ENCODE results near the gene TTYH1. TPM values are rescaled to one million over a fixed set of nuclear protein-coding genes. Genes with fewer than 3 reads are reported as not detected.

TTYH1 gene
- polyA plus RNA-seq, 2 of the 4 experiments (the other 2 are of a cell fraction): 0.15 to 0.31 TPM

DNA sequence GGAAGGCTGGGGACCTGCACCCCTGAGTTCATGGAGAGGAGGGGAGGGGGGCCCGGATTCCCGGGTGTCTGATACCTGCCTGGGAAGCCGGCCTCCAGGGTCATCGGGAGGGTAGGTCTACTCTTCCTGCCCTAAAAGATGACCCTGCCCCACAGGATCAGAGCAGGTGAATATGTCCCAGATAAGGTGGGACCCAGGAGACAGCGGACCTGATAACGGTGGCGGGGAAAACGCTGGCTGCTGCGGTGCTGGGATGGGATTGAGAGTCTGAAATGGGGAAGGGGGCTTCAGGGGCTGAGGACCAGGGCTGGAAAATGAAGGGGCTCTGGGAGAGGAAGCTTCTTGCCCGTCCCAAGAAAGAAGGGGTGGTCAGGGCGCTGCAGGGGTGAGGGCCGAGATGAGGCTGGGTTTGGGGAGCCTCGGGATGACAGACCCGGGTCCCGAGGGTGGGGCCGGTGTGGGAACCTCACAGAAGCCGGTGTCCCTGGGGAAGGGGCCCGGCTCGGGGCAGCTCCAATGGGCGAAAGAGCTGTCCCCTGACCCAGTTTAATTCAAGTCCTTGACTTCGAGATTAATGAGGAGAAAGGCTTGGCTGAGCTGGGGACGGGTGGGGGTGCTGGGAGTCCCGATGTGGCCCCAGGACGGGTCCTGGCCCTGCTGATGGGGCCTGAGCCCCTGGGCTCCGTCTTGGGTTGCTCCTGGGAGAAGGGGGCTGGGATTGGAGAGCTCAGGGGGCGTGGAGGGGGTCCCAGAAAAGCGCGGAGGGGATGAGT is 823 bp downstream of the TTYH1 start:
- WGBS (ENCODE audit: missing lambda C conversion rate): 9% methylated on average over 25 of the region's 28 CpGs
- Histone ChIP-seq H3K4me3 (no peak overlapping the region), H3K27ac (no peak overlapping the region), H3K4me1 (peaks cover 18% of the 10 kb centered on the region; the same call in 2 of the 3 replicates), H3K9me3 (no peaks in the 10 kb centered on the region), H3K4me2 (no peak overlapping the region)
- CTCF ChIA-PET: interaction anchor here (0.7 to 3.1 kb wide), 7 partner anchors 8 to 607 kb away, joined by 3 to 16 read pairs (median 3); no protein-coding TSS in a partner anchor
- POLR2A ChIA-PET: interaction anchor here (0.5 kb wide), 1 partner anchor 70 kb away, joined by 15 read pairs; no protein-coding TSS in a partner anchor
- DNase-seq (ENCODE audit: low read depth in 1 of 2, low spot score in 1 of 2) (no peak), ATAC-seq (peak in 1 of 2 experiments; percentile 14; a peak in 3 of 6 replicates), FAIRE-seq (no peak)
- no peak for TF ChIP-seq MAZ (IDR thresholded peaks at IDR 0.05; ENCODE audit: borderline replicate concordance, low read depth, low read length)
- no peak for TF ChIP-seq HOXB13 (CRISPR knock-in tag; IDR thresholded peaks at IDR 0.05; ENCODE audit: low read depth)
- no peak for TF ChIP-seq ZFP36 (IDR thresholded peaks at IDR 0.05; ENCODE audit: borderline replicate concordance, partially characterized antibody)
- no peak for TF ChIP-seq MYC (IDR thresholded peaks at IDR 0.05; ENCODE audit: borderline replicate concordance, low read length)
- TF ChIP-seq ZSCAN20 (CRISPR knock-in tag; IDR thresholded peaks at IDR 0.05): no peak
- no peak for TF ChIP-seq CHD4 (IDR thresholded peaks at IDR 0.05; ENCODE audit: borderline replicate concordance)
- no peak for TF ChIP-seq RNF2 (IDR thresholded peaks at IDR 0.05; ENCODE audit: borderline replicate concordance, low read depth)
- no peak for TF ChIP-seq CEBPB (IDR thresholded peaks at IDR 0.05)

DNA sequence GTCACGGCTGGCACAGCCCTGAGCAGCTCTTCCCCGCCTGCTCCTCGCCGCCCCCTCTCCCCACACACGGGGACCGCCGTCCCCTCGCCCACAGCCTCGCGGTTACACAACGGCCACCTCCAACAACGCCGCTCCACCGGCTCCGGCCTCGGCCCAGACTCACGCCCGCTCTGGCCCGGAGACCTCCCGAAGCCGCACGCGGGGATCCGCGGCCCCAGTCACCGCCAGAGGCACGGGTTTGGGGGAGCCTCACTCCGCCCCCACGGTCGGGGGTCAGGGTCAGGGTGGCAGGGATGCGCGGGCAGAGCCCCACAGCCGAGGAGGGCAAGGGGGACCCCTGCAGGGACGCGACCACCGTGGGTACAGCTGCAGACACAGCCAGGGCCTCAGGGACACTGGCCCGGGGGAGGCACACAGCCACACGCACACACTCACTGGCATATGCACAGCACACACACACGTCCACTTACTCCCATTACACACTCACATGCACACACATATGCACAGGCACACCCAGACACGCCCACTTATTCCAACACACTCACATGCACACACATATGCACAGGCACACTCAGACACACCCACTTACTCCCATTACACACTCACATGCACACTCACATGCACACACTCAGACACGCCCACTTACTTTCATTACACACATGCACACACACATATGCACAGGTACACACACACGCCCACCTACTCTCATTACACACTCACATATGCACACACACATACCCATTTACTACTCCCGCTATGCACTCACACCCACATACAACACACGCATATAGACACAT is 1.6 kb downstream of the TTYH1 start:
- peak in 1 of 2 experiments; percentile 3; a peak in 2 of 6 replicates for ATAC-seq
- 55% methylated on average over 41 of the region's 44 CpGs for WGBS (ENCODE audit: missing lambda C conversion rate)
- DNase-seq (ENCODE audit: low read depth in 1 of 2, low spot score in 1 of 2): no peak
- H3K9me3 ChIP-seq: no peaks in the 10 kb centered on the region
- TF ChIP-seq ZFP36 (IDR thresholded peaks at IDR 0.05; ENCODE audit: borderline replicate concordance, partially characterized antibody) (no peak), RAD21 (conservative IDR thresholded peaks at IDR 0.05 in 1 of 2, IDR thresholded peaks at IDR 0.05 in 1 of 2) (no peak), MAFK (IDR thresholded peaks at IDR 0.05; ENCODE audit: partially characterized antibody) (no peak), CHD4 (IDR thresholded peaks at IDR 0.05; ENCODE audit: borderline replicate concordance) (no peak), HOXB13 (CRISPR knock-in tag; IDR thresholded peaks at IDR 0.05; ENCODE audit: low read depth) (no peak), TFCP2L1 (CRISPR knock-in tag; IDR thresholded peaks at IDR 0.05) (no peak), CHD2 (IDR thresholded peaks at IDR 0.05; ENCODE audit: low read length, partially characterized antibody) (no peak), KDM5A (IDR thresholded peaks at IDR 0.05) (no peak), POLR2AphosphoS2 (conservative IDR thresholded peaks at IDR 0.05; ENCODE audit: low read length) (no peak), HOXA7 (CRISPR knock-in tag; IDR thresholded peaks at IDR 0.05) (no peak), CBX2 (IDR thresholded peaks at IDR 0.05; ENCODE audit: borderline replicate concordance, low read depth) (no peak), RCOR1 (IDR thresholded peaks at IDR 0.05; ENCODE audit: low read depth, low read length) (no peak)
- no peak for FAIRE-seq
- peaks cover 19% of the 10 kb centered on the region; the same call in 2 of the 3 replicates for H3K4me1 ChIP-seq
- H3K27ac ChIP-seq: no peak overlapping the region
- ChIA-PET POLR2A (no interaction called here), CTCF (interaction anchor here (0.7 to 3.1 kb wide), 4 partner anchors 10 to 91 kb away, joined by 3 to 16 read pairs (median 5); no protein-coding TSS in a partner anchor)
- no peak overlapping the region for H3K4me3 ChIP-seq
- H3K4me2 ChIP-seq: no peak overlapping the region

DNA sequence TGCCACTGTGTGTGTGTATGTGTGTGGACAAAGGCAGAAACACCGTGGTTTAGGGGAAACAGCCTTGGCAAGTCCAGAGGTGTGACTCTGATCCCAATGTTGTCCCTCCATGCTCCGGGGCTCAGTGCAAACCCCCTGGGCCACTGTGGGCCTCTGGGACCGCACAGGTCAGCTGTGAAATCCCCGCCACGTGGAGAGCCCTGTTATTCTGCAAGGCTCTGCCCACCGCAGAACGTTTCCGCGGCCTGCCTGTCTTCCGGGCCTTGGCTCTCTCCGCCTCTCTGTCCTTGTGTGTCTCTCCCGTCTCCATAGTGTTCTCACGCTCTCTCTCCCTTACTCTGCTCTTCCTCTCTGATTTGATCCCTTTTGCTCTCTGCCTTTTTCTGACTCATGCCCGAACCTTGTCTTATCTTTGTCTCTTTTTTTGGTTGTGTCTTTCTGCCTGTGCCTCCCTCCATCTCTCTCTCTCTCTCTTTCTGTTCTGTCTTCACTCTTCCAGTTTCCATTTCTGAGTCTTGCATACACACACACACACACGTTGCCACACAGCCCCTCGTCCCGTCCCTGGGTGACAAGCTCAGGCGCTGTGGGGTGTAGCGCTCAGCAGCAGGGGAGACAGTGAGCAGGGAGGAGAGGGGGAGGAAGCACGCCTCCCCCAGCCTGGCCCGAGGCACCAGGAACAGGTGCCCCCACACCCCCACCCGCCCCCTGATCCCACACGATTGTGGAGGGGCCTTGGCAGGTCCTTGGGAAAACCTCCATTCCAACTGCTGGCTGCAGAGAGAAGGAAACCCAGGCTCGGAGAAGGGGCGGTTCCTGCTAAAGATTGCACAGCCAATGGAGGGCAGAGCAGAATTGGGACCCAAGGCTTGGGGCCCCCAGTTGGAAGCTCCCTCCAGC is 3.0 kb downstream of the TTYH1 start:
- DNase-seq (ENCODE audit: low read depth in 1 of 2, low spot score in 1 of 2): peak in 1 of 2 experiments; percentile 42
- Histone ChIP-seq H3K4me2 (no peak overlapping the region), H3K9me3 (no peaks in the 10 kb centered on the region), H3K27ac (no peak overlapping the region), H3K4me1 (peaks cover 19% of the 10 kb centered on the region; the same call in 2 of the 3 replicates), H3K4me3 (no peak overlapping the region)
- peak; percentile 39 for FAIRE-seq
- TF ChIP-seq ESRRA (IDR thresholded peaks at IDR 0.05; ENCODE audit: borderline replicate concordance, low read length) (no peak), FOXS1 (CRISPR knock-in tag; IDR thresholded peaks at IDR 0.05) (no peak), CHD2 (IDR thresholded peaks at IDR 0.05; ENCODE audit: low read length, partially characterized antibody) (no peak), SREBF2 (IDR thresholded peaks at IDR 0.05) (no peak), POLR2AphosphoS2 (conservative IDR thresholded peaks at IDR 0.05; ENCODE audit: low read length) (no peak), CBX8 (IDR thresholded peaks at IDR 0.05) (no peak)
- TF ChIP-seq, protein P1, sequence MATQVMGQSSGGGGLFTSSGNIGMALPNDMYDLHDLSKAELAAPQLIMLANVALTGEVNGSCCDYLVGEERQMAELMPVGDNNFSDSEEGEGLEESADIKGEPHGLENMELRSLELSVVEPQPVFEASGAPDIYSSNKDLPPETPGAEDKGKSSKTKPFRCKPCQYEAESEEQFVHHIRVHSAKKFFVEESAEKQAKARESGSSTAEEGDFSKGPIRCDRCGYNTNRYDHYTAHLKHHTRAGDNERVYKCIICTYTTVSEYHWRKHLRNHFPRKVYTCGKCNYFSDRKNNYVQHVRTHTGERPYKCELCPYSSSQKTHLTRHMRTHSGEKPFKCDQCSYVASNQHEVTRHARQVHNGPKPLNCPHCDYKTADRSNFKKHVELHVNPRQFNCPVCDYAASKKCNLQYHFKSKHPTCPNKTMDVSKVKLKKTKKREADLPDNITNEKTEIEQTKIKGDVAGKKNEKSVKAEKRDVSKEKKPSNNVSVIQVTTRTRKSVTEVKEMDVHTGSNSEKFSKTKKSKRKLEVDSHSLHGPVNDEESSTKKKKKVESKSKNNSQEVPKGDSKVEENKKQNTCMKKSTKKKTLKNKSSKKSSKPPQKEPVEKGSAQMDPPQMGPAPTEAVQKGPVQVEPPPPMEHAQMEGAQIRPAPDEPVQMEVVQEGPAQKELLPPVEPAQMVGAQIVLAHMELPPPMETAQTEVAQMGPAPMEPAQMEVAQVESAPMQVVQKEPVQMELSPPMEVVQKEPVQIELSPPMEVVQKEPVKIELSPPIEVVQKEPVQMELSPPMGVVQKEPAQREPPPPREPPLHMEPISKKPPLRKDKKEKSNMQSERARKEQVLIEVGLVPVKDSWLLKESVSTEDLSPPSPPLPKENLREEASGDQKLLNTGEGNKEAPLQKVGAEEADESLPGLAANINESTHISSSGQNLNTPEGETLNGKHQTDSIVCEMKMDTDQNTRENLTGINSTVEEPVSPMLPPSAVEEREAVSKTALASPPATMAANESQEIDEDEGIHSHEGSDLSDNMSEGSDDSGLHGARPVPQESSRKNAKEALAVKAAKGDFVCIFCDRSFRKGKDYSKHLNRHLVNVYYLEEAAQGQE (IDR thresholded peaks at IDR 0.05): no peak
- ChIA-PET POLR2A (interaction anchor here (0.6 kb wide), 1 partner anchor 303 kb away, joined by 3 read pairs; the partner anchor contains the start of genes PRPF31 and TFPT), CTCF (interaction anchor here (1.5 kb wide), 1 partner anchor 20 kb away, joined by 5 read pairs; no protein-coding TSS in a partner anchor)
- ATAC-seq: peak; percentile 14 to 42; a peak in 3 of 6 replicates
- 54% methylated on average over 25 of the region's 25 CpGs for WGBS (ENCODE audit: missing lambda C conversion rate)
